ENCODE measurements around the gene CAPN7.
"Not testable (repeated sequence)": the region's sequence is repeated elsewhere in the genome, so short reads cannot be mapped to it uniquely, and the experiment has no call there.

Gene CAPN7

DNA sequence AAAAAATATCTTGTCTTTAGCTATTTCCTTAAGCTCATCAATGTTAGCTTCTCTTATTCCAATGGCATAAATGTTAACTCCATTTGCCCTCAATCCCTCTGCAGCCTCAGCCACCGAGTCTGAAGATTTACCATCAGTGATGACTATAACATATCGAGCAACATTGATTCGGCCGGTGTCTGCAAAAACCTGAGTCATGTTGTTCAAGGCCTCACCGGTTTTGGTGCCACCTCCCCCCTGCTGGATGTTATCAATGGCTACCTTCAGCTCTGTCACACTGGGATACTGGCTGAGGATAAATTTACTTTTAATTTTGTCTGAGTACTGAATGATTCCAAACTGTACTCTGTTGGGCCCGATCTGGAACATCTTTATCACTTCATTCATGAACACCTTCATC lies 41.0 kb upstream of the CAPN7 start:
- no peak overlapping the region for H3K4me3 ChIP-seq (ENCODE audit: insufficient read length, low read depth)
- no peak for DNase-seq (ENCODE audit: low read depth, low spot score)
- TF ChIP-seq YY1 (IDR thresholded peaks at IDR 0.05; ENCODE audit: insufficient read depth, insufficient read length) (no peak), SUZ12 (IDR thresholded peaks at IDR 0.05; ENCODE audit: extremely low read depth, insufficient read depth, insufficient read length) (no peak), ZNF274 (IDR thresholded peaks at IDR 0.05; ENCODE audit: low read depth, low read length) (no peak)
- H3K27me3 ChIP-seq (ENCODE audit: insufficient read depth, insufficient read length): no peaks in the 10 kb centered on the region
- no peak overlapping the region for H3K9ac ChIP-seq (ENCODE audit: insufficient read length, low read depth)
- H3K4me1 ChIP-seq (ENCODE audit: insufficient read depth, insufficient read length): no peaks in the 10 kb centered on the region
- H3K9me3 ChIP-seq (ENCODE audit: insufficient read depth, low read length): peaks cover 12% of the 10 kb centered on the region; the same call in 1 of the 2 replicates
- H3K36me3 ChIP-seq (ENCODE audit: insufficient read depth, insufficient read length, low read length): no peaks in the 10 kb centered on the region

DNA sequence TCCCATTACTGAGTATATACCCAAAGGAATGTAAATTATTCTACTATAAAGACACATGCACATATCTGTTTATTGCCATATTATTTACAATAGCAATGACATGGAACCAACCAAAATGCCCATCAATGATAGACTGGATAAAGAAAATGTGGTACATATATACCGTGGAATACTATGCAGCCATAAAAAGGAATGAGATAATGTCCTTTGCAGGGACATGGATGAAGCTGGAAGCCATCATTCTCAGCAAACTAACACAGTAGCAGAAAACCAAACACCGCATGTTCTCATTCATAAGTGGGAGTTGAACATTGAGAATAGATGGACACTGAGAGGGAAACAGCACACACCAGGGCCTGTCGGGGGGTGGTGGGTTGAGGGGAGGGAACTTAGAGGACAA lies 39.7 kb upstream of the CAPN7 start:
- H3K9me3 ChIP-seq (ENCODE audit: insufficient read depth, low read length): peaks cover 12% of the 10 kb centered on the region; the same call in 1 of the 2 replicates
- H3K9ac ChIP-seq (ENCODE audit: insufficient read length, low read depth); DNase-seq (ENCODE audit: low read depth, low spot score); H3K27me3 ChIP-seq (ENCODE audit: insufficient read depth, insufficient read length); H3K4me1 ChIP-seq (ENCODE audit: insufficient read depth, insufficient read length); H3K4me3 ChIP-seq (ENCODE audit: insufficient read length, low read depth); H3K36me3 ChIP-seq (ENCODE audit: insufficient read depth, insufficient read length, low read length): not testable (repeated sequence)

DNA sequence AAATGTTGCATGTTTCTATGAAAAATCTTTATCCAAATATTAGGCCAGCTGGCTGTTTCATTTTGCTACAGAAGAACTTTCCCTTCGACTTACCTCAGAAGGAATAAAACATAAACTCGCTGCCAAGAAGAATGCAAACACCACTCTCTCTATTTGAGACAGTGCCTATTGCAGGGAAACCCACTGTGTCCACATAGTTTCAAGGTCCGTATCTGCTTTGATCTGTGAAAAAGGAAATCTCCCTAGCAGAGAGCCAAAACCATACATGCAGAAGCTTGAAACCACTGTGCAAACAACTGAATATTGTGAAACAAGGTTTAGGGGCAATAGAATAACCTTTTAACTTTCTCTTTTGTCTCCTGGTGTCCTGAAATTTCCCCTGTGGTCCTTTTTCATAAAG lies 35.0 kb upstream of the CAPN7 start:
- Histone ChIP-seq H3K9ac (ENCODE audit: insufficient read length, low read depth) (no peak overlapping the region), H3K9me3 (ENCODE audit: insufficient read depth, low read length) (0 out of 2 replicates have a peak, but pooled peaks cover 4% of the 10 kb centered on the region), H3K27me3 (ENCODE audit: insufficient read depth, insufficient read length) (no peaks in the 10 kb centered on the region), H3K4me3 (ENCODE audit: insufficient read length, low read depth) (no peak overlapping the region), H3K4me1 (ENCODE audit: insufficient read depth, insufficient read length) (no peaks in the 10 kb centered on the region), H3K36me3 (ENCODE audit: insufficient read depth, insufficient read length, low read length) (no peaks in the 10 kb centered on the region)
- no peak for TF ChIP-seq SUZ12 (IDR thresholded peaks at IDR 0.05; ENCODE audit: extremely low read depth, insufficient read depth, insufficient read length)
- no peak for TF ChIP-seq ZNF274 (IDR thresholded peaks at IDR 0.05; ENCODE audit: low read depth, low read length)
- no peak for TF ChIP-seq YY1 (IDR thresholded peaks at IDR 0.05; ENCODE audit: insufficient read depth, insufficient read length)
- no peak for DNase-seq (ENCODE audit: low read depth, low spot score)

DNA sequence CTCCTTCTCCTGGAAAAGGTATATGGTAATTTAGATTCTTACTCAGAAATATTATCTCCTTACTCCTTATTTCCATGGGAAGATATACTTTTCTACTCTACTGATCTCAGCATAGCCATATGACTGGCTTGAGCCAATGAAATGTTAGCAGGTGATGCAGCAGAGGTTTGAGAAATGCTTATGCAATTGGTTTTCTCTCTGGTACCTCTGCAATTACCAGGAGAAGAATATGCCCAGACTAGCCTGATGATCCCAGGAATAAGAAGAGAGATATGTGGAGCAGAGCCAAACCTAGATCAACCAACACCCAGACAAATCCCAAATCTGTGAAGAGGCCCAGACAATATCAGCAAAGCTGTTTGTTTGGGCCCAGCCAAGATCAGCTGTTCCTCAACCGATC lies 33.2 kb upstream of the CAPN7 start:
- Histone ChIP-seq H3K36me3 (ENCODE audit: insufficient read depth, insufficient read length, low read length) (no peaks in the 10 kb centered on the region), H3K27me3 (ENCODE audit: insufficient read depth, insufficient read length) (no peaks in the 10 kb centered on the region), H3K9ac (ENCODE audit: insufficient read length, low read depth) (no peak overlapping the region), H3K4me1 (ENCODE audit: insufficient read depth, insufficient read length) (no peaks in the 10 kb centered on the region), H3K9me3 (ENCODE audit: insufficient read depth, low read length) (0 out of 2 replicates have a peak, but pooled peaks cover 4% of the 10 kb centered on the region), H3K4me3 (ENCODE audit: insufficient read length, low read depth) (no peak overlapping the region)
- DNase-seq (ENCODE audit: low read depth, low spot score): no peak
- TF ChIP-seq YY1 (IDR thresholded peaks at IDR 0.05; ENCODE audit: insufficient read depth, insufficient read length): no peak
- TF ChIP-seq ZNF274 (IDR thresholded peaks at IDR 0.05; ENCODE audit: low read depth, low read length): no peak
- no peak for TF ChIP-seq SUZ12 (IDR thresholded peaks at IDR 0.05; ENCODE audit: extremely low read depth, insufficient read depth, insufficient read length)

DNA sequence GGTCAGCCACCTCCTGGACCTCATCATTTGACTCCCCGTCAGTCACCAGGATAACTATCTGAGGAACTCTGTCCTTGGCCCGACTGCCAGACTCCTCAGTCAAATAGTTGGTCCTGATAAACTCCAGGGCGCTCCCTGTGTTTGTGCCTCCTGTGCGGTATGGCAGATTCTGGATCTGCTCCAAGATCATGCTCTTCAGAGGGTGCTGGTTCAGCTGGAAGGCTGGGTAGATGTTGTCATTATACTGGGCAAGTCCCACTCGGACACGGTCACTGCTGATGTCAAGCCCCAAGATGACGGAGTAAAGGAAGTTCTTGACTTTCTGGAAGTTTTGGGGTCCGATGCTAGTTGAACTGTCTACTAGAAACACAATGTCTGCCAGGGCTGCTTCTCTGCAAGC lies 31.1 kb upstream of the CAPN7 start:
- Histone ChIP-seq H3K9me3 (ENCODE audit: insufficient read depth, low read length) (0 out of 2 replicates have a peak, but pooled peaks cover 4% of the 10 kb centered on the region), H3K4me3 (ENCODE audit: insufficient read length, low read depth) (no peak overlapping the region), H3K36me3 (ENCODE audit: insufficient read depth, insufficient read length, low read length) (no peaks in the 10 kb centered on the region), H3K4me1 (ENCODE audit: insufficient read depth, insufficient read length) (no peaks in the 10 kb centered on the region), H3K9ac (ENCODE audit: insufficient read length, low read depth) (no peak overlapping the region), H3K27me3 (ENCODE audit: insufficient read depth, insufficient read length) (no peaks in the 10 kb centered on the region)
- TF ChIP-seq YY1 (IDR thresholded peaks at IDR 0.05; ENCODE audit: insufficient read depth, insufficient read length) (no peak), ZNF274 (IDR thresholded peaks at IDR 0.05; ENCODE audit: low read depth, low read length) (no peak), SUZ12 (IDR thresholded peaks at IDR 0.05; ENCODE audit: extremely low read depth, insufficient read depth, insufficient read length) (no peak)
- no peak for DNase-seq (ENCODE audit: low read depth, low spot score)

DNA sequence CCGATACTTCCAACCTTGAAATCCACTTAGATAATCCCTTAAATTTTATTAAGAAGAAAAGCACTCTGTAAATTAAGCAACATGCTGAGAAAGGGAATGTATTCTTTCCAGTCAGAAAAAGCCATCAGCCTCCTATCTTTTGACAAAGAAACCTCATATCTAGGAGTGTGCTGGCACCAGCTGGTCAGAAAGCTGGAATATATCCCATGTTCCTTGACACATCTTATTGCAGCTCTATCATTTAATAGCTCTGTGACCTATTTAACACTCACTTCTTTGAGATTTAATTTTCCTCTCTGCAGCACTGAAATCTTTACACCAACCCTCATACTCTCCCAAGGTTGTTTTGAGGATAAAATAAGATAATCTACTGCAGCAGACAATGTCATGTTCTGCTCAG lies 30.4 kb upstream of the CAPN7 start:
- Histone ChIP-seq H3K36me3 (ENCODE audit: insufficient read depth, insufficient read length, low read length) (no peaks in the 10 kb centered on the region), H3K4me3 (ENCODE audit: insufficient read length, low read depth) (no peak overlapping the region), H3K9ac (ENCODE audit: insufficient read length, low read depth) (no peak overlapping the region), H3K4me1 (ENCODE audit: insufficient read depth, insufficient read length) (no peaks in the 10 kb centered on the region), H3K27me3 (ENCODE audit: insufficient read depth, insufficient read length) (no peaks in the 10 kb centered on the region), H3K9me3 (ENCODE audit: insufficient read depth, low read length) (0 out of 2 replicates have a peak, but pooled peaks cover 4% of the 10 kb centered on the region)
- no peak for TF ChIP-seq SUZ12 (IDR thresholded peaks at IDR 0.05; ENCODE audit: extremely low read depth, insufficient read depth, insufficient read length)
- no peak for TF ChIP-seq ZNF274 (IDR thresholded peaks at IDR 0.05; ENCODE audit: low read depth, low read length)
- TF ChIP-seq YY1 (IDR thresholded peaks at IDR 0.05; ENCODE audit: insufficient read depth, insufficient read length): no peak
- no peak for DNase-seq (ENCODE audit: low read depth, low spot score)

DNA sequence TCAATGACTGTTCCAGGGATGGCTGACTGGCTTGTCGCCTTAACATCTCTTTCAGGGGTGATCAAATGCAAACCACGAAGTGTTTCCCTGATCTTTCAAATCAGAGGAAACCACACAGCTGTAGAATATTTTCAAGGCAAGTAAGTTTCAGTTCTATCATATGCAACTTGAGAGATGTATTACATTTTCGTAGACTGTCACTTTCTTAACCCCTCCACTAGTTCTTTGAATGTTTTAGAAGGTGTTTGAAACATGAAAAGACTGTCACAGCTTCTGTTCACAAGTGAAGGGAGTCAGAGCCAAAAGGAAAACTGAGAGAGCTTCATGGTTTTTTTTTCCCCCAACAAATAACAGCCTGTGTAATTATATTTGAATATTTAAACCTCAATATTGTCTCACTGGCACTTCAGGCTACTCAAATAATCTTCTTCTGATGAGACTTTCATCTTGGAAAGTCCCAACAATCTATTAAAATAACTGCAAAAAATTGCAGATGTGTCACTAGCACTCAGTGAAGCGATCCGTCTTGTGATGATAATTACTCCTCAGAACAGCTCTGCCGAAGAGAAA lies 25.9 kb upstream of the CAPN7 start:
- H3K27me3 ChIP-seq (ENCODE audit: insufficient read depth, insufficient read length): no peaks in the 10 kb centered on the region
- no peaks in the 10 kb centered on the region for H3K36me3 ChIP-seq (ENCODE audit: insufficient read depth, insufficient read length, low read length)
- H3K9me3 ChIP-seq (ENCODE audit: insufficient read depth, low read length): no peaks in the 10 kb centered on the region
- H3K4me3 ChIP-seq (ENCODE audit: insufficient read length, low read depth): no peak overlapping the region
- DNase-seq (ENCODE audit: low read depth, low spot score): no peak
- H3K9ac ChIP-seq (ENCODE audit: insufficient read length, low read depth): no peak overlapping the region
- TF ChIP-seq SUZ12 (IDR thresholded peaks at IDR 0.05; ENCODE audit: extremely low read depth, insufficient read depth, insufficient read length) (no peak), ZNF274 (IDR thresholded peaks at IDR 0.05; ENCODE audit: low read depth, low read length) (no peak), YY1 (IDR thresholded peaks at IDR 0.05; ENCODE audit: insufficient read depth, insufficient read length) (no peak)
- H3K4me1 ChIP-seq (ENCODE audit: insufficient read depth, insufficient read length): no peaks in the 10 kb centered on the region

All from NT2/D1 (cell line).